ENCODE measurements around the gene COMT.
"Not testable (repeated sequence)": the region's sequence is repeated elsewhere in the genome, so short reads cannot be mapped to it uniquely, and the experiment has no call there.

Gene COMT

GRCh38 chr22:19929586-19930550, 11.7 kb upstream of the COMT start:
- FAIRE-seq, result no peak

GRCh38 chr22:19930551-19931486, 10.8 kb upstream of the COMT start:
- no peak for FAIRE-seq

- FAIRE-seq, result no peak
Measured at GRCh38 chr22:19931514-19931913, 10.1 kb upstream of the COMT start.

- no peak for FAIRE-seq
Measured at GRCh38 chr22:19932367-19933206, 9.0 kb upstream of the COMT start.

- no peak for FAIRE-seq
Measured at GRCh38 chr22:19933341-19934241, 8.0 kb upstream of the COMT start.

DNA sequence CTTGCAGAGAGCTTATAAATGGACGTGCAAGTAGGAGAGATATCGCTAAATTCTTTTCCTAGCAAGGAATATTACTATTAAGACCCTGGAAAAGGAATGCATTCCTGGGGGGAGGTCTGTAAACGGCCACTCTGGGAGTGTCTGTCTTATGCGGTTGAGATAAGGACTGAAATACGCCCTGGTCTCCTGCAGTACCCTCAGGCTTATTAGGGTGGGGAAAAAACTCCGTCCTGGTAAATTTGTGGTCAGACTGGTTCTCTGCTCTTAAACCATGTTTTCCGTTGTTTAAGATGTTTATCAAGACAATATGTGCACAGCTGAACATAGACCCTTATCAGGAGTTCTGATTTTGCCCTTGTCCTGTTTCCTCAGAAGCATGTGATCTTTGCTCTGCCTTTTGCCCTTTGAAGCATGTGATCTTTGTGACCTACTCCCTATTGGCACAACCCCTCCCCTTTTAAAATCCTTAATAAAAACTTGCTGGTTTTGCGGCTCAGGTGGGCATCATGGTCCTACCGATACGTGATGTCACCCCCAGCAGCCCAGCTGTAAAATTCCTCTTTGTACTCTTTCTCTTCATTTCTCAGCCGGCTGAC, 6.4 kb upstream of the COMT start:
- not testable (repeated sequence) for FAIRE-seq

GRCh38 chr22:19936513-19936912, 5.1 kb upstream of the COMT start:
- no peak for FAIRE-seq

DNA sequence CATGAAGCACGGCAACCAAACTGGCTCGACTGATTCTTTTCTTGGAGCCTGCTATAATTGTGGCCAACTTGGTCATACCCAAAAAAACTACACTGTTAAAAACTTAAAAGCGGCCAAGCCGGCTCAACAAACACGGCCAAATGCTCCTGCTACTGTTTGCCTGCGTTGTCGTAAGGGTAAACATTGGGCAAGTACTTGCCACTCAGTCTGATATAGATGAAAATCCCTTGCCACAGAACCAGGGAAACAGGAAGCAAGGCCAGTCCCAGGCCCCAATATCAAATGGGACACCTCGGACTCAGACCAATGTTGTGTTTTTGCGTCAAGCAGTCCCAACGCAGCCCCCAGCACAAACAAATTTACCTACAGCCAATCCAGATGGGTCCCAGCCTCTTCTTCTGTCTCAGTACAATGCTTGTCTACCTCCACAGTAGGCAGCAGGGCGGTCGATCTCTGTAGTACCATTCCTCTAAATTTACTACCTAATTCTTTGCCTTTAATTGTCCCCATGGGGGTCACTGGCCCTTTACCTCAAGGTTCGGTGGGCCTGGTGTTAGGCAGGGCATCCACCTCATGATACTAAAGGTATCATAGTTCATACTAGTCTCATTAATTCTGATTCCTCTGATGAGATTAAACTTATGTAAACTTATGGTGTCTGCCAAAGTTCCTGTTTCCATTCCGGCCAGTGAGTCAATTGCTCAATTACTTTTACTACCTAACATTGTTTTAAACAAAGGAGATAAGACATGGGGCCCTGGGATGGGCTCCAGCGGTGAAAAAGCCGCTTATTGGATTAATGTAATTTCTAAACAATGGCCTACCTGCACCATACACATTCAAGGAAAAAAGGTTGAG, 3.7 kb upstream of the COMT start:
- FAIRE-seq, result no peak

DNA sequence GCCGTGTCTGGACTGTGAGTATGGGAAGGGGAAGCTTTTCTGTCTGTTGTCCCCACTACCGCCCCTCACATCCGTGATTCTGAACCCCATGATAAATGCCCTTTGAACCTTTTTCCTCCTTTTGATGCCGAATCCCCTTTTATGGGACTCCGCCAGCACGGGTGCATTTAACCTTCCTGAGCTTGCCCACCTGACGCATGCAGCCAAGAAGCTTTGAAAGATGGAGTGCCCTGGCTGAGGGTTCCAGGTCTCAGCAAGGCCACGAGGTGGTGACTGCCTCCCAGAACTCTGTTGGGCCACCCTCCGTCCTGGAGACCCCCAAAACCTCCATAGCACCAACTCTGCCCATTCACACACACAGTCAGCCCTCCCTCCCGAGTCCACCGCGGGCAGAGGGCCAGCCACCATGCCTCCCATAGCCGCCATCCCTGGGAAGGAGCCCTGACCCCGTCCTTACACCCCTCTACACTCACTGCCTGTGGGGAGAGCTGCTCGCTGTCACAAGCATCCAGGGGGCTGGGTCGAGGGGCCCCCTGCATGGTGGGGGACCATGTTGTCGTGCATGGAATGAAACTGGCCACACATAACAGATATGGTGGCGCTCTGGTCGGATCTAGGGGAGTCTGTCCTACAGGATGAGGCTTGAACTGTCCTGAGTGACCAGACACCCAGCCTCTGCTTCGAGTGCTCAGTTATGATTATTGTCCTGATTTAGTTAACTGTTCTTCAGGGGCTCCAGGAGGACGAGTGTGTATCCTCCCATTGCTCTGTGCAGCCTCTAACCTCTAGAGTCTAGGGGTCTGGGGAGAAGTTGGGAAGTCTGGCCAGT, 822 bp upstream of the COMT start:
- FAIRE-seq, result no peak

GRCh38 chr22:19942157-19943081, 847 bp downstream of the COMT start:
- FAIRE-seq, result no peak

DNA sequence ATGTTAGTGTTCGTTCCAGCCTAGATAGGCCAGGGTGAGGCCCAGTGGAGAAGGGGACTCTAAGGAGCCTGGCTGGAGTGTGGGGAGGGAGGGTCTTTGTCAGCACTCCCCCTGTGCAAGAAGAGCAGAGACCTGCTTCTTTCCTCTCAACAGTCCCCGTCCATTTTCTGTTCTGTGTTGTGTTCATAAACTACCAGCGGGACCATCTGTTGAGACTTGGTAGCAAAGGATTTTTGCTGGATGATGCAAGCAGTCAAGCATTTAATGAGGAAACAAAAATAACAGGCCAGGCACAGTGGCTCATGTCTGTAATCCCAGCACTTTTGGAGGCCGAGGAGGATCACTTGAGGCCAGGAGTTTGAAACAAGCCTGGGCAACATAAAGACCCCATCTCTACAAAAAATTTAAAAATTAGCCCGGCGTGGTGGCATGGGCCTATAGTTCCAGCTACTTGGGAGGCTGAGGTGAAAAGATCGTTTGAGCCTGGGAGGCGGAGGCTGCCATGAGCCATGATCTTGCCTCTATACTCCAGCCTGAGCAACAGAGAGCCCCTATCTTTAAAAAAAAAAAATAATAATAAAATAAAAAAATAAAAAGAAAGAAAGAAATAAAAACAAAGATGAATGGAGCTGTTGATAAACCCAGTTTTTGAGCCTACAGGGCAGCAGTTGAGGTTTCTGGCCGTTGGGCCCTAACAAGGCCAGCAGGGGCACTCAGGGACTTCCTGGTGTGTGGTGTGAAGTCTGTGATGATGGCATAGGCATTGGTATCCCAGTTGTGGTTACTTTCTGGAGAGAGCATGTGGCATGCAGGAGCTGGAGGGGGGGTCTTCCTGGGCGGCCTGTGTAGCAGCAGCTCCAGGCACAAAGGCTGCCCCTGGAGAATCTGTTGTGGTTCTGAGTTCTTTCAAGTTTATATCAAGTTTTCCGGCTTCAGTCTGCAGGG, 1.8 kb downstream of the COMT start:
- no peak for FAIRE-seq

DNA sequence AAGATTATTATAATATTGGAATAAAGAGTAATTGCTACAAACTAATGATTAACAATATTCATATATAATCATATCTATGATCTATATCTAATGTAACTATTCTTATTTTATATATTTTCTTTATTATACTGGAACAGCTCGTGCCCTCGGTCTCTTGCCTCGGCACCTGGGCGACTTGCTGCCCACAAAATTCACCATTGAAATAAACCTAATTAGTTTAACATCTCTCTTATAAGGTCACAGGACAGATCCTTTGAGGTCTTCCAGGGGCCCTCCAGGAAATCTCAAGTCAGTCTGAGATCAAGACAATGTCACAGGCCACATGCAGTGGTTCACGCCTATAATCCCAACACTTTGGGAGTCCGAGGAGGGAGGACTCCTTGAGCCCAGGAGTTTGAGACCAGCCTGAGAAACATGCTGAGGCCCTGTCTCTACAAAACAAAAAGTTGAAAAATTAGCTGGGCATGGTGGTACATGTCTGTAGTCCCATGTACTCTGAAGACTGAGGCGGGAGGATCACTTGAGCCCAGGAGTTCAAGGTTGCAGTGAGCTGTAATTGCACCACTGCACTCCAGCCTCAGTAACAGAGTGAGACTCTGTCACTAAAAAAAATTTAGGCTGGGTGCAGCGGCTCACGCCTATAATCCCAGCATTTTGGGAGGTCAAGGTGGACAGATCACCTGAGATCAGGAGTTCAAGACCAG, 6.6 kb downstream of the COMT start:
- FAIRE-seq, result no peak

- no peak for FAIRE-seq
Measured at GRCh38 chr22:19951346-19951745, 9.8 kb downstream of the COMT start.

DNA sequence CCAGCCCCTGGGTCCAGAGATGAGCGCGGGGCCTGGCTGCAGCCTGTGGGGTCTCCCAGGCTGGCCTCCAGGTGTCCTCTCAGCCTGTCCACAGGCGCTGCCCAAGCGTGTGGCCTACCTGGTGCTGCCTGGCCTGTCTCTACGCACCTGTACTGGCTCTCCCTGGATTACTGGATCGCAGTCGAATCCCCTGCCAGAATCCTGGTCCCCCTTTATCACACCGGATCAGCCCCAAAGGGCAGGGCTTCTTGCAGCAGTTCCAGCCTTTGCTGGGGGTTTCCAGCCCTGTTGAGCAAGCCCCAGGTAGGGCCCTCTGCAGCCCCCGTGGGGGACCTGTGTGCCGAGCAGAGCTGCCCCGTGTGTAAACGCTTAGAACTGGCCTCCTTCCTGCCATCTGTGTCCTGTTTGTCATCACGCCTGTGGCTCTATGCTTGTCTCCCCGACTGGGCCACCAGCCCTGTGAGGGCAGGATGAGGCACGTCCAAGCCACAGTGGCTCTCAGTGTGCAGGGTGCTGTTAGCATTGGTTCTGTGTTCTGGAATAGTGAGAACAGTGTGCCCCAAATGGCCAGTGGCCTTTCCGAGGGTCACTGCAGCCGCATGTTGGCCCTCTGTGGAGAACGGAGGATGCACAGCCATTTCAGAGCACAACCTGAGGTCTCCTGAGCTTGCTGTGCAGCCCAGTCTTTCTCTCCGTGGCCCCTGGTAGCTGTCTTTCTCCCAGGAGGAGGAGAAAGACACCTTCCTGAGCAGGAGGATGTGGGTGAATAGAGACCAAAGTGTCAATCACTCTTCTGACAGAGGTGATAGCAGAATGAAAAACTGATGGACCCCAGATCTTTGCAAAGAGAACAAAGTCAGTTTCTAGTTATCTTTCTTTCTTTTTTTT, 13.9 kb downstream of the COMT start:
- FAIRE-seq, result no peak

GRCh38 chr22:19957445-19957844, 15.9 kb downstream of the COMT start:
- FAIRE-seq, result no peak
